SK-N-DZ (cell line): ENCODE measurements around the gene SPSB2.
A peak's percentile ranks its signal among the peaks of the same experiment; 100 is the strongest.

Source experiments
- DNase-seq: peaks from one replicate; pipeline ENCODE4 v3.0.0-alpha.2; 2015; ENCODE audit warnings: low spot score

The SPSB2 gene

GRCh38 chr12:6851921-6852650 lies 21.0 kb downstream of the SPSB2 start, which contains the start of gene USP5:
TSS of gene USP5 (plus strand) at chr12:6852150. CDS start at chr12:6852180, 30 bp downstream.
- DNase-seq: peak; percentile 100

GRCh38 chr12:6851153-6851920 lies 21.8 kb downstream of the SPSB2 start, which contains the start of gene CDCA3:
TSS of gene CDCA3 (minus strand) at chr12:6851286. CDS start at chr12:6850952, 334 bp downstream.
- DNase-seq: peak; percentile 99

- no peak for DNase-seq
Observed at GRCh38 chr12:6850796-6851152, 22.3 kb downstream of the SPSB2 start.

DNA sequence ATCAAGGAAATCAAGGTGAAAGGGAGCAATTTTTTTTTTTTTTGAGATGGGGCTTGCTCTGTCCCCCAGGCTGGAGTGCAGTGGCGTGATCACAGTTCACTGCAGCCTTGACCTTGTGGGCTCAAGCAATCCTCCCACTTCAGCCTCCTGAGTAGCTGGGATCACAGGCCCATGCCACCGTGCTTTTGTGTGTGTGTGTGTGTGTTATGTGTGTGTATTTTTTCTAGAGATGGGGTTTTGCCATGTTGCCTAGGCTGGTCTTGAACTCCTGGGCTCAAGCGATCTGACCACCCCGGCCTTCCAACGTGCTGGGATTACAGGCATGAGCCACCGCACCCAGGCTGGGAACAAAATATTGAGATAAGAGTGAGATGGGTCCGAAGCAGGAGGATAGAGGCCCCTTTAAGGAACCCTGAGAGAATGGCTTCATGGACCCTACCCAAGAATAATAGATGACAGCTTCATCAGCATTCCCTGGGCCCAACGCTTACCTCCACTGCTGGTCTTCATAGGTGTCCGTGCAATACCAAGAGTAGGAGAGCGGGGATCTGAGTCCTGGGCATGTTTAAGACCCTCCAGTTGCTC lies 23.0 kb downstream of the SPSB2 start:
- no peak for DNase-seq

DNA sequence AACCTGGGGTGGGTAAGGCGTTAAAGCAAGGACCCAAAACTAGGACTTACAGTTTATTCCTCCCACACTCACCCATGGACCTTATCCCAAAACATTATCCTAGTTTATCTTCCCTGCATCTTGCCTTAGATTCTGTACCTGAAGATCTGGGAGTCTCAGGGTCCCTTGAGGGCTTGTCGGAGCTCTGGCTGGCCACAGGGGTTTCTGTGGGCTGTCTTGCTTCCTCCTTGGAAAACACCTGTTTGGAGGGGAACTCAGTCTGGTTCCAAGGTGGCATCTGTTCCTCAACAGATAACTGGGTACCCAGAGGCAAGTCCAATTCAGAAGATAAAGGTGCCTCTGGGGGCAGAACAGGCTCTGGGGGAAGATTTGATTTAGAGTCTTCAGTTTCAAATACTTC lies 23.7 kb downstream of the SPSB2 start:
- DNase-seq: no peak

DNA sequence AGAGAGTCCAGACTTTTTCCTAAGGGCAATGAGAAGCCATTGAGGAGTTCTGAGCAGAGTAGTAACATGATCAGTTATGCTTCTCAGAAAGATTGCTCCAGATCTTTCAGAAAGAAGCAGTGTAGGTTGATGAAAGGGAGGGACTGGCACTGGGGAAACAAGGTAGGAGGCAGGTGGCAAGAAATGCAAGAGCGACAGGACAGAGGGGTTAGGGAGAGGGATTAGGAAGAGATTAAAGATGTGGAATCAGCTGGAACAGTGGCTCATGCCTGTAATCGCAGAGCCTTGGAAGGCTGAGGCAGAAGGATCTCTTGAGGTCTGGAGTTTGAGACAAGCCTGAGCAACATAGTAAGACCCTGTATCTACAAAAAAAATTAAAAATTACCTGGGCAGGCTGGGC lies 25.4 kb downstream of the SPSB2 start:
- DNase-seq: no peak

GRCh38 chr12:6846316-6846869 lies 26.7 kb downstream of the SPSB2 start:
- DNase-seq: no peak

GRCh38 chr12:6845395-6845794 lies 27.7 kb downstream of the SPSB2 start:
- no peak for DNase-seq

DNA sequence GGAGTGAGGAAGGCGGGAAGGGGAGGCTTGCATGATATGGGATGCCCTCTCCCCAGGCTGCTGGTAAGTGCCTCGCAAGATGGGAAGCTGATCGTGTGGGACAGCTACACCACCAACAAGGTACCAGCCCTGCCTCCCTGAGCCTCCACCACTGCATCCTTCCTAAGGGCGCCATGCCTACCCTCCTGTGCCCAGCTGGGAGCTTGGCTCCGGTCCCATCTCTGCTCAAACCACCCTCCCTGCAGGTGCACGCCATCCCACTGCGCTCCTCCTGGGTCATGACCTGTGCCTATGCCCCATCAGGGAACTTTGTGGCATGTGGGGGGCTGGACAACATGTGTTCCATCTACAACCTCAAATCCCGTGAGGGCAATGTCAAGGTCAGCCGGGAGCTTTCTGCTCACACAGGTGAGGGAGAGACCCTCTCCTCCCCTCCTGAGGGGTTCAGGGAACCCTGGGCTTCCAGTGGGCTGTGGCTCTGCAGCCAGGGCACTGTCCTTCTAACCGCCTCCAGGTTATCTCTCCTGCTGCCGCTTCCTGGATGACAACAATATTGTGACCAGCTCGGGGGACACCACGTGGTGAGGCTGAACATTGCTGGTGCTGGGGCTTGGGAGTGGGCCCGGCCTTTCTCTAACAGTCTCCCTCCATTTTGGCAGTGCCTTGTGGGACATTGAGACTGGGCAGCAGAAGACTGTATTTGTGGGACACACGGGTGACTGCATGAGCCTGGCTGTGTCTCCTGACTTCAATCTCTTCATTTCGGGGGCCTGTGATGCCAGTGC lies 29.8 kb downstream of the SPSB2 start:
- DNase-seq: peak; percentile 59

- DNase-seq: no peak
Observed at GRCh38 chr12:6842075-6842474, 31.0 kb downstream of the SPSB2 start.

DNA sequence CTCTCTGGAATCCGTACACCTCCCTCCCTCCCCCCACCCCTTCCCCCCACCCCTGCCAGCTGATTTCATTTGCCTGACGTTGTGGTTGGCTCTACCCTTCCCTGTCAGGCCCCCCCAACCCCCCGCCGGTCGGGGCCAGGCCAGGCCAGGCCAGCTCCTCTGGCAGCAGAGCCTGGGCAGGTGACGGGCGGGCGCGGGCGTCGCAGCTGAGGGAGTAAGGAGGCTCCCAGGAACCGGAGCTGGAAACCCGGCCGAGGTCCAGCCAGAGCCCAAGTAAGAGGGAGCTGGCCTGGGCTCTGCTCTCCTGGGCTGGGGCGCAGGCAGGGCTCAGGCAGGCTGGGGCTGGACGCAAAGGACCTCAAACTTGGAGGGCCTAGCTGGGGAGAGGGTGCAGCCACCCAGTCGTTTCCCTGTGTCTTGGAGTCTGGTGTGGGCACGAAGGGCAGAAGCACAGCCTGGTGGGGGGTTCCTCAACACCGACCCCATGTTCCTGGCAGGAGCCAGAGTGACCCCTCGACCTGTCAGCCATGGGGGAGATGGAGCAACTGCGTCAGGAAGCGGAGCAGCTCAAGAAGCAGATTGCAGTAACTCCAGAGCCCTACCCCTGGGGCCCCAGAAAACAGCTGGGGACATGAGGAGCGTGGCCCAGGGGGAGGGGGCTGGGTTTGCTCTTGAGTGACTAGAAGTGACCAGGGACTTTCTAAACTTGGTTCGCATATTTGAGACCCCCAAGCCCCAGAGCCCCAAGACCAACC lies 32.2 kb downstream of the SPSB2 start, which contains the start of gene GNB3:
TSS of gene GNB3 (plus strand) at position 165 of the 755 bp plus-strand sequence. CDS start at position 528, 363 bp downstream.
- DNase-seq: no peak

DNA sequence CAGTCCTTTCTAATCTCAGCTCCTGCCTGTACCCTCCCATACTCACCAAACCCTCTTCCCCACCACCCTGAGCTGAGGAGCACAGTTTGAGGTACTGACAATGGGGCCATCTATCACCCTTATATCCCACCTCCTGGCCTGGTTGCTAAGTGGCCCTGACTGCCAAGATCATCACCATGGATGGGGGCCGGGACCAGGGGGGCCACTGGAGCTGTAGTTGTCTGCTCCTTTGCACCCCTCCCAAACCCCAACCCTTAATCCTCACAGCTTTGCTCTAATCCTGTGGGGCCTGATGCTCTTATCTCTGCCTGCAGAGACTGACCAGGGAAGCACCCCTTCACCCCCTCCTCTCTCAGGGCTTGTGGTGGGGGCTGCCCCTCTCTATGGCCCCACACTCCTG lies 32.8 kb downstream of the SPSB2 start:
- DNase-seq: no peak

DNA sequence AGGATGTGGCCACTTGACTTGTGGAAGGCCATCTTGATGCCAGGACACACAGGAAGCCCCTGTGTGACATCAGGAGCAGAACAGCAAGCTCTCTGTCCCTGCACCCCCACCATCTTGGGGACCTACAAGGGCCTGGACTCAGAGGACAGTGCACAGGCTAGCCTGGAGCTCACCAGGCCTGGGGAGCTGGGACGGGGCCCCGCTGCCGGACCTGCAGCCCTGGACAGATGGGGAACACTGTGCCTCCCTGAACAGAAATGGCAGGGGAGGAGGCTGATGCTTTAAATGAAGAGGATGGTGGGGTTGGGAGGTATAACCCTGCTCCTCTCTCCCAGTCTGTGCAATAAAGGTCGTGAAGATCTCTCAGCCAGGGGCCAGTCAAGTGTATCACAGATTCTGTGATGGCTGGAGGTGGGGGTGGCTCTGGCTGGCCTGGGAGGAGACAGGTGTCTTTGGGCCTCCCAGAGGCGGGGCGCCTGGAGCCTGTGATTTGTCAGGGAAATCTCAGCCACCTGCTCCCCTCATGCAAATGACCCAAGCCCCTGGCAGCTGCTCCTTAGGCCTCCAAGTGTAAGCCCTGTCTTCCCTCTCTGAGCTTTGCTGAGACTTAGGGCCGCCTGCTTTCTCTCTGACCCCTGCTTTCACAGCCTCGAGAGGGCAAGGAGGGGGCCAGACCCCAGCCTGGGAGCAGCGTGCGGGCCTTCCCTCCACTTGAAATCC lies 33.5 kb downstream of the SPSB2 start:
- DNase-seq: peak; percentile 90

DNA sequence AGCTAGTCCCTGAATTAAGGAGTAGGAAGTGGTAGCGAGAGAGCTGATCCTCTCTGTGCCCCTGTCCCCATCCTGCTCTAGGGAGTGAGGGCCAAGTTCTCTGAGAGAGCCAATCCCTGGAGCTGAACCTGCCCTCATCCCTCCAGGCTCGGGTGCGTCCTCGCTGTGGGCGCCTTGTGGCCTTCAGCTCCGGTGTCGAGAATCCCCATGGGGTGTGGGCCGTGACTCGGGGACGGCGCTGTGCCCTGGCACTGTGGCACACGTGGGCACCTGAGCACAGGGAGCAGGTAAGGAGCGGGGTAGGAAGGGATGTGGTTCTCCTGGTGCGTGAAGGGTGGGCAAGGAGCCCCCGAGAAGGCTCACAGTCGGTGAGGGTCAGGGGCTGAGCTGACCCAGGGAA lies 34.2 kb downstream of the SPSB2 start:
- DNase-seq: no peak

GRCh38 chr12:6837370-6838060 lies 35.6 kb downstream of the SPSB2 start:
- no peak for DNase-seq

- DNase-seq: no peak
Observed at GRCh38 chr12:6836851-6837250, 36.3 kb downstream of the SPSB2 start.

- no peak for DNase-seq
Observed at GRCh38 chr12:6834873-6835272, 38.2 kb downstream of the SPSB2 start.

- no peak for DNase-seq
Observed at GRCh38 chr12:6834254-6834653, 38.8 kb downstream of the SPSB2 start.

GRCh38 chr12:6833189-6833890 lies 39.8 kb downstream of the SPSB2 start:
- DNase-seq: no peak
